ENCODE measurements around the gene HOXA13. TPM values are rescaled to one million over a fixed set of nuclear protein-coding genes. Genes with fewer than 3 reads are reported as not detected.

Gene HOXA13
- polyA plus RNA-seq, 1 donor from 2014 or later = not detected

DNA sequence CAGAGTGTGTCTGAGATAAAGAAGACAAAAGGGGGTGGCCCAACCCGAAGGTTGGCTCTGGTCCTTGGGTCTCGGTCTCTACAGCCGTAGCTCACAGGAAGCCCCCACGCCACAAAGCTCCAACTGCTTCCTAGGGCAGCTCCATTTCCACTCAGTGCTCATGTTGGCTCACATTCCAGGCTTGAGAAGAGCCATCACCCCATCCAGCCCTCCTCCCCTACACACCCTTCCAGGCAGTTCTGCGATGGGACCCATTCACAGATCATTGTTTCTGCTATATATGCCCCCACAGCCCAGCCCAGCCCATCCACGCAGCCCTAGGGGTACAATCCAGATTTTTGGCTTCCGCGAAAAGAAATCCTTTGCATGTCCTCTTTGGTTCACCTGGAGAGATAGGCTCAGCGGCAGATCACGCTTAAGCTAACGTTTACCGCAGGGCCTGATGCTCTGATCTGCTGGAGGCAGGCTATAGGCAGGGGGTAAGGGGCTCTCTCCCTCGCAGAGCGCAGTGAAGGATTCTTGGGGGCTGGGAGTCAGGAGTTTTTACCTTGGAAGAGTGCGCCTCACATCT, 8.6 kb downstream of the HOXA13 start:
- Histone ChIP-seq H3K27ac (ENCODE audit: low read length) (no peak overlapping the region), H3K36me3 (ENCODE audit: insufficient read depth, low read length) (no peaks in the 10 kb centered on the region), H2AFZ (ENCODE audit: low read depth, low read length) (no peak overlapping the region), H4K20me1 (ENCODE audit: insufficient read depth) (no peaks in the 10 kb centered on the region), H3F3A (ENCODE audit: insufficient read depth, low read length, poor library complexity, severe bottlenecking) (no peaks in the 10 kb centered on the region), H3K9me2 (ENCODE audit: insufficient read depth, low read length) (no peaks in the 10 kb centered on the region), H3K4me3 (ENCODE audit: low read length) (no peak overlapping the region), H3K27me3 (ENCODE audit: insufficient read depth, low read depth, low read length) (peaks cover 100% of the 10 kb centered on the region), H3K9me3 (ENCODE audit: low read length) (no peaks in the 10 kb centered on the region), H3K9ac (ENCODE audit: low read length) (no peak overlapping the region), H3K79me2 (replicated peaks; ENCODE audit: insufficient read depth, low read length) (no peaks in the 10 kb centered on the region), H3K4me2 (ENCODE audit: low read length) (no peak overlapping the region)
- TF ChIP-seq RAD21 (conservative IDR thresholded peaks at IDR 0.05) (no peak), TAF1 (IDR thresholded peaks at IDR 0.05; ENCODE audit: low read depth) (no peak)

DNA sequence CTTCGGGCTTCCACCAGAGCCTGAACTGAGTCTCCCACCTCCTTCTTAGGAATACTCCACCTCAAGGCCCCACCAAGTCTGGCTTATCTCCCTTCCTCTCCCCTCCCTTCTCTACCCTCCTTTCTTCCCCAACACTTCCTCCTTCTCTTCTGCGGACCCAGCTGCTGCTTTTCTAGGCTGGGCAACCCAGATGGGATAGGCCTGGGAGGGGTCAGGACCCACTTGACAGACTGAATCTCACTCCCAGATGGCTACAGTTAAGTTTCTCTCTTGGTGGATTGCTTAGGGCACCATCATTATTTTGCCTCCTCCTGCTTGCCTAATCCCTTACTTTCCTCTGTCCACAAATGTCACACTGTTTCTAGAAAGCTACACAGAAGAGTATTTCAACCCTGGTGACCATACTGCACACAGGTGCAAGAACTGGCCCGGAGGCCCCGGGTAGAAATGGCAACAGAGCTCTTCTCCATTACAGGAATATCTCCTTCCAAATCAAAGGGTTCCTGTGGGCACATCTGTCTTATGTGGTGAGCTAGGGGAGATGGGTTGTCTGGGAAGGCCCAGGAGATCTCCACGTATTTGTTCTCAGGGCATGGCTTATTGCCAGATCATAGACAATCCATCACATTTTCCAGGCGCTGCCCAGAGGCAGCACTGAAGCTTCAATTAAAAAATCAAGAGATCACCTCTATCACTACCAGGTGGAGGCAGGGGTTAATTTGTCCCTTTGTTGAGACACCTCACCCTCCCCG, 9.7 kb downstream of the HOXA13 start:
- no peak for TF ChIP-seq TAF1 (IDR thresholded peaks at IDR 0.05; ENCODE audit: low read depth)
- TF ChIP-seq, protein P1, sequence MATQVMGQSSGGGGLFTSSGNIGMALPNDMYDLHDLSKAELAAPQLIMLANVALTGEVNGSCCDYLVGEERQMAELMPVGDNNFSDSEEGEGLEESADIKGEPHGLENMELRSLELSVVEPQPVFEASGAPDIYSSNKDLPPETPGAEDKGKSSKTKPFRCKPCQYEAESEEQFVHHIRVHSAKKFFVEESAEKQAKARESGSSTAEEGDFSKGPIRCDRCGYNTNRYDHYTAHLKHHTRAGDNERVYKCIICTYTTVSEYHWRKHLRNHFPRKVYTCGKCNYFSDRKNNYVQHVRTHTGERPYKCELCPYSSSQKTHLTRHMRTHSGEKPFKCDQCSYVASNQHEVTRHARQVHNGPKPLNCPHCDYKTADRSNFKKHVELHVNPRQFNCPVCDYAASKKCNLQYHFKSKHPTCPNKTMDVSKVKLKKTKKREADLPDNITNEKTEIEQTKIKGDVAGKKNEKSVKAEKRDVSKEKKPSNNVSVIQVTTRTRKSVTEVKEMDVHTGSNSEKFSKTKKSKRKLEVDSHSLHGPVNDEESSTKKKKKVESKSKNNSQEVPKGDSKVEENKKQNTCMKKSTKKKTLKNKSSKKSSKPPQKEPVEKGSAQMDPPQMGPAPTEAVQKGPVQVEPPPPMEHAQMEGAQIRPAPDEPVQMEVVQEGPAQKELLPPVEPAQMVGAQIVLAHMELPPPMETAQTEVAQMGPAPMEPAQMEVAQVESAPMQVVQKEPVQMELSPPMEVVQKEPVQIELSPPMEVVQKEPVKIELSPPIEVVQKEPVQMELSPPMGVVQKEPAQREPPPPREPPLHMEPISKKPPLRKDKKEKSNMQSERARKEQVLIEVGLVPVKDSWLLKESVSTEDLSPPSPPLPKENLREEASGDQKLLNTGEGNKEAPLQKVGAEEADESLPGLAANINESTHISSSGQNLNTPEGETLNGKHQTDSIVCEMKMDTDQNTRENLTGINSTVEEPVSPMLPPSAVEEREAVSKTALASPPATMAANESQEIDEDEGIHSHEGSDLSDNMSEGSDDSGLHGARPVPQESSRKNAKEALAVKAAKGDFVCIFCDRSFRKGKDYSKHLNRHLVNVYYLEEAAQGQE (IDR thresholded peaks at IDR 0.05; ENCODE audit: borderline replicate concordance) = no peak
- Histone ChIP-seq H4K20me1 (ENCODE audit: insufficient read depth) (no peaks in the 10 kb centered on the region), H2AFZ (ENCODE audit: low read depth, low read length) (no peak overlapping the region), H3K27ac (ENCODE audit: low read length) (no peak overlapping the region), H3K79me2 (replicated peaks; ENCODE audit: insufficient read depth, low read length) (no peaks in the 10 kb centered on the region), H3K27me3 (ENCODE audit: insufficient read depth, low read depth, low read length) (peaks cover 100% of the 10 kb centered on the region), H3K4me2 (ENCODE audit: low read length) (no peak overlapping the region), H3K9ac (ENCODE audit: low read length) (no peak overlapping the region), H3K36me3 (ENCODE audit: insufficient read depth, low read length) (no peaks in the 10 kb centered on the region), H3K9me3 (ENCODE audit: low read length) (peaks cover 6% of the 10 kb centered on the region), H3K9me2 (ENCODE audit: insufficient read depth, low read length) (no peaks in the 10 kb centered on the region), H3F3A (ENCODE audit: insufficient read depth, low read length, poor library complexity, severe bottlenecking) (no peaks in the 10 kb centered on the region), H3K4me3 (ENCODE audit: low read length) (no peak overlapping the region)

DNA sequence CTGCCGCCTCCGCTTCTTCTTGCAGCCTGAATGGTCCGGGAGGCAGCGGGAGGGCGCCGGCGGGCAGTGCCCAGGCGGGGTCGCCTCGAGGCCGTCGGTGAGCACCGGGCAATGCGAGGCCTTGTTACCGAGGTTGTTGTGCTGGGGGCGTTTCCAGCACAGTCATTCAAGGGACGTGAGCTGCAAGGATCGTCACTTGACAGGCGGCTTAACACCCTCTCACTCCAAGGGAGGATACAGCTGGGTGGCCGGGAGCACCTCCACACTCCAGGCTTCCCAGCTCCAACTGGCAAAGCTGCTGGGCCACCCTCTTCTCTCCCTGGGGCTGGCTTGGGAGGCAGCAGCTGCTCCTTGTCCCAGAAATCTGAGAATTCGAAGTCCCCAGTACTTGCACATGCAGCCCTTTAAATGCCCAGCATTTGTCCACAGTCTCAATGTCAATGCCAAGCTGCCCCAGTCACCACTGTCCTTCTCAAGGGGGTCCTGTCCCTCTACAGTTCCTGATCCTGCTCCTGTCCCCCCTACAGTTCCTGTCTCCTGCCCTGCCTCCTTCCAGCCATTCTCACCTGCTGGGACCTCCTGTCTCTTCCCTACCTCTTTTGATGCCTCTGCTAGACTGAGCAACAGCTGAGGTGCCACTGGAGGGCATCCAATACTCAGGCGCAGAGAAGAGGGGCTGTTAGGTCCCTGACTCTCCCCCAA, 10.4 kb downstream of the HOXA13 start:
- no peak overlapping the region for H2AFZ ChIP-seq (ENCODE audit: low read depth, low read length)
- no peaks in the 10 kb centered on the region for H3K36me3 ChIP-seq (ENCODE audit: insufficient read depth, low read length)
- H3K9ac ChIP-seq (ENCODE audit: low read length) = no peak overlapping the region
- H3K9me3 ChIP-seq (ENCODE audit: low read length) = peaks cover 6% of the 10 kb centered on the region
- H3K27me3 ChIP-seq (ENCODE audit: insufficient read depth, low read depth, low read length) = peaks cover 100% of the 10 kb centered on the region
- H3F3A ChIP-seq (ENCODE audit: insufficient read depth, low read length, poor library complexity, severe bottlenecking) = no peaks in the 10 kb centered on the region
- H3K4me2 ChIP-seq (ENCODE audit: low read length) = no peak overlapping the region
- H3K9me2 ChIP-seq (ENCODE audit: insufficient read depth, low read length) = no peaks in the 10 kb centered on the region
- no peak for TF ChIP-seq TAF1 (IDR thresholded peaks at IDR 0.05; ENCODE audit: low read depth)
- TF ChIP-seq, protein P1 (IDR thresholded peaks at IDR 0.05; ENCODE audit: borderline replicate concordance) = no peak
- no peak for TF ChIP-seq EP300 (conservative IDR thresholded peaks at IDR 0.05; ENCODE audit: poor library complexity, severe bottlenecking)
- TF ChIP-seq, protein P2, sequence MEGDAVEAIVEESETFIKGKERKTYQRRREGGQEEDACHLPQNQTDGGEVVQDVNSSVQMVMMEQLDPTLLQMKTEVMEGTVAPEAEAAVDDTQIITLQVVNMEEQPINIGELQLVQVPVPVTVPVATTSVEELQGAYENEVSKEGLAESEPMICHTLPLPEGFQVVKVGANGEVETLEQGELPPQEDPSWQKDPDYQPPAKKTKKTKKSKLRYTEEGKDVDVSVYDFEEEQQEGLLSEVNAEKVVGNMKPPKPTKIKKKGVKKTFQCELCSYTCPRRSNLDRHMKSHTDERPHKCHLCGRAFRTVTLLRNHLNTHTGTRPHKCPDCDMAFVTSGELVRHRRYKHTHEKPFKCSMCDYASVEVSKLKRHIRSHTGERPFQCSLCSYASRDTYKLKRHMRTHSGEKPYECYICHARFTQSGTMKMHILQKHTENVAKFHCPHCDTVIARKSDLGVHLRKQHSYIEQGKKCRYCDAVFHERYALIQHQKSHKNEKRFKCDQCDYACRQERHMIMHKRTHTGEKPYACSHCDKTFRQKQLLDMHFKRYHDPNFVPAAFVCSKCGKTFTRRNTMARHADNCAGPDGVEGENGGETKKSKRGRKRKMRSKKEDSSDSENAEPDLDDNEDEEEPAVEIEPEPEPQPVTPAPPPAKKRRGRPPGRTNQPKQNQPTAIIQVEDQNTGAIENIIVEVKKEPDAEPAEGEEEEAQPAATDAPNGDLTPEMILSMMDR (IDR thresholded peaks at IDR 0.05; ENCODE audit: poor library complexity, severe bottlenecking) = no peak
- TF ChIP-seq RAD21 (conservative IDR thresholded peaks at IDR 0.05) = no peak
- TF ChIP-seq MXI1 (conservative IDR thresholded peaks at IDR 0.05; ENCODE audit: poor library complexity, severe bottlenecking) = no peak
- peak; percentile 26 for TF ChIP-seq EZH2 (IDR thresholded peaks at IDR 0.05; ENCODE audit: borderline replicate concordance, insufficient read depth, low read length, poor library complexity, severe bottlenecking)
- TF ChIP-seq SMC3 (conservative IDR thresholded peaks at IDR 0.05; ENCODE audit: poor library complexity) = no peak
- H4K20me1 ChIP-seq (ENCODE audit: insufficient read depth) = no peaks in the 10 kb centered on the region
- H3K4me3 ChIP-seq (ENCODE audit: low read length) = no peak overlapping the region
- no peak overlapping the region for H3K27ac ChIP-seq (ENCODE audit: low read length)
- H3K79me2 ChIP-seq (replicated peaks; ENCODE audit: insufficient read depth, low read length) = no peaks in the 10 kb centered on the region

Measured in neural cell (in vitro differentiated cells).